HEK293 (cell line): ENCODE measurements around the gene EXOC1.

Experiments used
- KLF10 ChIP-seq: fragments of 450-650 bp; IDR thresholded peaks from 2 replicates; pipeline ENCODE4 v1.5.1; 2018; ENCODE audit warnings: missing biosample characterization, mild to moderate bottlenecking, missing genetic modification characterization
- REST ChIP-seq: fragments of 450-650 bp; formaldehyde crosslinking; IDR thresholded peaks from 2 replicates; pipeline ENCODE4 v1.5.1; 2016; ENCODE audit warnings: missing biosample characterization, missing genetic modification characterization
- YY1 ChIP-seq: fragments of 450-650 bp; formaldehyde crosslinking; IDR thresholded peaks from 2 replicates; pipeline ENCODE4 v1.5.1; 2018; ENCODE audit warnings: missing biosample characterization, missing genetic modification characterization
- ZNF138 ChIP-seq: fragments of 450-650 bp; formaldehyde crosslinking; IDR thresholded peaks from 2 replicates; pipeline ENCODE4 v1.5.1; 2016; ENCODE audit warnings: missing biosample characterization, missing genetic modification characterization, borderline replicate concordance
- ZNF174 ChIP-seq: fragments of 450-650 bp; formaldehyde crosslinking; IDR thresholded peaks from 2 replicates; pipeline ENCODE4 v1.5.0; 2017; ENCODE audit warnings: missing biosample characterization, mild to moderate bottlenecking, missing genetic modification characterization
- ZNF776 ChIP-seq: fragments of 450-650 bp; formaldehyde crosslinking; IDR thresholded peaks from 2 replicates; pipeline ENCODE4 v1.5.0; 2017; ENCODE audit warnings: missing biosample characterization, missing genetic modification characterization, borderline replicate concordance
- ZNF785 ChIP-seq: fragments of 450-650 bp; formaldehyde crosslinking; IDR thresholded peaks from 2 replicates; pipeline ENCODE4 v1.5.1; 2016; ENCODE audit warnings: missing biosample characterization, missing genetic modification characterization

DNA sequence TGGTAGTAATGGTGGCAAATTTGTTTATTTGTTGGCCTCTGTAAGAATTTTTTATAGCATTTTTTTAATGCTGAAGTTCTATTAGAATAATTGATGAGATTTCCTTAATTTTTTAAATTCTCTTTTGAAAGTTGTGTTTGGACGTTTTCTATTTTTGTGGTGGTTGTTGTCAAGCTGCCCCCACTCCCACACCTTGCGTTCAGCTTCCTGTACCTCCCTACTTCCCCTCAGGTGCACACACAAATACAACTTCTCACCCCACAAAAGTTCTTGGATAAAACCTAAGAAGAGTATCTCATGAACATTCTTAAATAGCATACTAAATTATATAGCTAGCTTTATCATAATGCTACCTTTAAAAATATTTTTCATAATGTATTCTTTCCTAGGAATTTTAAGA is 38.7 kb downstream of the EXOC1 start:
- no peak for TF ChIP-seq ZNF785
- no peak for TF ChIP-seq ZNF776 (tag by site-specific recombination)
- TF ChIP-seq YY1: no peak
- TF ChIP-seq KLF10: no peak
- TF ChIP-seq REST (tag by site-specific recombination): no peak
- TF ChIP-seq ZNF174: no peak
- TF ChIP-seq ZNF138 (tag by site-specific recombination): no peak
